Measurements from ENCODE around the gene PPM1N. TPM values are rescaled to one million over a fixed set of nuclear protein-coding genes. Genes with fewer than 3 reads are reported as not detected.

PPM1N gene
- total RNA-seq, 1 donor from 2014 or later: 0.48 TPM

DNA sequence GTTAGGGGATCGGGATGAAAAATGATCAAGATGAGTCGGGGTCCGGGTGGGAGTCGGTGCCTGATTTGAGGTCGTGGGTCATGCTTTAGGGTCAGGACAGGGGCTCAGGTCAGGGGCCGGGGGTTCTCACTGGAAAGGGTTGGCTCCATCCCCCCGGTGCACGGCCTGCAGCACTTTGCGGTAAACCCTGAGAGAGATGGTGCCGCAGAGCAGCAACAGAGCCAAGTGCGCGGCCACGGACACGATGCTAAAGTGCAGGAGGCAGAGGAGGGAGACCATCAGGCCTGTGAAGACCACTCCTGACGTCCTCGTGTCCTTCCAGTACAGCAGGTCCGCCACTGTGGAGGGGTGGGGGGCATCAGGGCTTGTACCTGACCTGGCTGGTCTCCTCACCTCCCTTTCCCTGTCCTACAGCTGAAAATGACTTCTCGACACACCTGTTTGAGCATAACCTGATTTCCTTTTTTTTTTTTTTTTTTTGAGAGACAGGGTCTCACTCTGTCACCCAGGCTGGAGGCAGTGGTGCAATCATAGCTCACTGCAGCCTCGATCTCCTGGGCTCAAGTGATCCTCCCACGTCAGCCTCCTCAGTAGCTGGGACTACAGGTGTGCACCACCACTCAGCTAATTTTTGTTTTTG, 8.9 kb upstream of the PPM1N start:
- DNase-seq (ENCODE audit: extremely low spot score, unreplicated experiment): no peak
- TF ChIP-seq, protein P1, sequence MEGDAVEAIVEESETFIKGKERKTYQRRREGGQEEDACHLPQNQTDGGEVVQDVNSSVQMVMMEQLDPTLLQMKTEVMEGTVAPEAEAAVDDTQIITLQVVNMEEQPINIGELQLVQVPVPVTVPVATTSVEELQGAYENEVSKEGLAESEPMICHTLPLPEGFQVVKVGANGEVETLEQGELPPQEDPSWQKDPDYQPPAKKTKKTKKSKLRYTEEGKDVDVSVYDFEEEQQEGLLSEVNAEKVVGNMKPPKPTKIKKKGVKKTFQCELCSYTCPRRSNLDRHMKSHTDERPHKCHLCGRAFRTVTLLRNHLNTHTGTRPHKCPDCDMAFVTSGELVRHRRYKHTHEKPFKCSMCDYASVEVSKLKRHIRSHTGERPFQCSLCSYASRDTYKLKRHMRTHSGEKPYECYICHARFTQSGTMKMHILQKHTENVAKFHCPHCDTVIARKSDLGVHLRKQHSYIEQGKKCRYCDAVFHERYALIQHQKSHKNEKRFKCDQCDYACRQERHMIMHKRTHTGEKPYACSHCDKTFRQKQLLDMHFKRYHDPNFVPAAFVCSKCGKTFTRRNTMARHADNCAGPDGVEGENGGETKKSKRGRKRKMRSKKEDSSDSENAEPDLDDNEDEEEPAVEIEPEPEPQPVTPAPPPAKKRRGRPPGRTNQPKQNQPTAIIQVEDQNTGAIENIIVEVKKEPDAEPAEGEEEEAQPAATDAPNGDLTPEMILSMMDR (conservative IDR thresholded peaks at IDR 0.05): no peak
- Mint-ChIP-seq H3K27ac (no peak overlapping the region), H3K4me3 (no peak overlapping the region), H3K9me3 (no peaks in the 10 kb centered on the region), H3K36me3 (no peaks in the 10 kb centered on the region), H3K4me1 (ENCODE audit: unreplicated experiment) (peaks cover 15% of the 10 kb centered on the region), H3K27me3 (no peaks in the 10 kb centered on the region)

DNA sequence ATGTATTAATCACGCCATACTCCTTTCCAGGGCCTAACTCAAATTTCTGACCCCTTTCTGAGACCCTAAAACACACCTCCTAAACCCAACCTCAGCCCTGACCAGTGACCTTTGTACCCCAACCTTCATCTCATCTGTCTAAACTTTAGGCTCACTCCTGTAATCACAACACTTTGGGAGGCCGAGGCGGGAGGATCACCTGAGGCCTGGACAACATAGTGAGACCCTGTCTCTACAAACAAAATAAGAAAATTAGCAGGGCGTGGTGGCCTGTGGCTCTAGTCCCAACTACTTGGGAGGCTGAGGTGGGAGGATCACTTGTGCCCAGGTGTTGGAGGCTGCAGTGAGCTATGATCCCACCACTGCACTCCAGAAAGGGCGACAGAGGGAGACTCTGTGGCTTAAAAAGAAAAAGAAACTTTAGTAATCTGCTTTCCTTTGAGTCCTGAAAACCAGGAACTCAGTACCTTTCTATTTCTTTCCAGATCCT, 6.1 kb upstream of the PPM1N start:
- Mint-ChIP-seq H3K9me3 (no peaks in the 10 kb centered on the region), H3K4me1 (ENCODE audit: unreplicated experiment) (peaks cover 18% of the 10 kb centered on the region), H3K27ac (peak overlapping the region; percentile 26), H3K4me3 (peak overlapping the region; percentile 88), H3K36me3 (no peaks in the 10 kb centered on the region), H3K27me3 (peaks cover 17% of the 10 kb centered on the region)
- DNase-seq (ENCODE audit: extremely low spot score, unreplicated experiment): no peak
- TF ChIP-seq, protein P1 (conservative IDR thresholded peaks at IDR 0.05): no peak

DNA sequence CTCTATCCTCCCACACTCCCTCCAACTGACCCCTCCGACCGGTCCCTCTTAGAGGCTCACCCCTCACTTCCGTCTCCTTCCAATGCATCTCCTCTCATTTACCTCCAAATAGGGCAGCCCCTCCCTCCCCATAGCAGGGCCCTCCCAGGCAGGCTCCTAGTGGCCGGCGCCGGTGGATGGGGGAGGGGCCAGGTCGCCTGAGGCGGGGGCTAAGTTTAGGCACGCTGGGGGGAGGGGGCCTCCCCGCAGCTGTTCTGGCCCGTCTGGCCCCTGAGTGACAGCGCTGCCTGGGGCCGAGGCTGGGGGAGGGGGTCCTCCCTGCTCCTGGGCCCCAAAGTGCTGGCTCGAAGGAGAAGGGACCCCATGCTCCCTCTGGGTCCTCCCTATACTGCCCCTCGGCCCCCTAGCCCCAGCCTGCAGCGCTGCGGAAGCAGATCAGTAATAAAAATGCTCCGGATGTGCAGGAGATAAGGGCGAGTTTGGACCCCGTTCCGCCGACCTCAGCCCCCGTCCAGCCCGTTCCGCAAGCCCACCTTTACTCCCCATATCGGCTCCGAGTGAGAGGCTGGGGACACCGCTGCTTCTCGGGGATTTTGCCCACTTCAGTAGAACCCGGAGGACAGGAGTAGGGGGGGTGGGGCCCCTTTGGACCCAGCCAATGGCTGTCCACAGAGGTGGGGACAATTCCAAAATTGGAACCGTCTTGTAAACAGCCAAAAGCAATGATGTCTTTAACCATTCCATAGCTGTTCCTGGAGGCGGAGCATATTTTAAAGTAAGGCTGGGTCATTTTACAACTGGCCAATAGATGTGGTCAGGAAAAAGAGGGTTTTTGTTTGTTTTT, 5.4 kb upstream of the PPM1N start:
- H3K27me3 Mint-ChIP-seq: peaks cover 24% of the 10 kb centered on the region
- peak overlapping the region; percentile 88 for H3K4me3 Mint-ChIP-seq
- H3K36me3 Mint-ChIP-seq: no peaks in the 10 kb centered on the region
- TF ChIP-seq, protein P1 (conservative IDR thresholded peaks at IDR 0.05): no peak
- H3K4me1 Mint-ChIP-seq (ENCODE audit: unreplicated experiment): peaks cover 21% of the 10 kb centered on the region
- H3K9me3 Mint-ChIP-seq: no peaks in the 10 kb centered on the region
- H3K27ac Mint-ChIP-seq: peak overlapping the region; percentile 60
- no peak for DNase-seq (ENCODE audit: extremely low spot score, unreplicated experiment)

DNA sequence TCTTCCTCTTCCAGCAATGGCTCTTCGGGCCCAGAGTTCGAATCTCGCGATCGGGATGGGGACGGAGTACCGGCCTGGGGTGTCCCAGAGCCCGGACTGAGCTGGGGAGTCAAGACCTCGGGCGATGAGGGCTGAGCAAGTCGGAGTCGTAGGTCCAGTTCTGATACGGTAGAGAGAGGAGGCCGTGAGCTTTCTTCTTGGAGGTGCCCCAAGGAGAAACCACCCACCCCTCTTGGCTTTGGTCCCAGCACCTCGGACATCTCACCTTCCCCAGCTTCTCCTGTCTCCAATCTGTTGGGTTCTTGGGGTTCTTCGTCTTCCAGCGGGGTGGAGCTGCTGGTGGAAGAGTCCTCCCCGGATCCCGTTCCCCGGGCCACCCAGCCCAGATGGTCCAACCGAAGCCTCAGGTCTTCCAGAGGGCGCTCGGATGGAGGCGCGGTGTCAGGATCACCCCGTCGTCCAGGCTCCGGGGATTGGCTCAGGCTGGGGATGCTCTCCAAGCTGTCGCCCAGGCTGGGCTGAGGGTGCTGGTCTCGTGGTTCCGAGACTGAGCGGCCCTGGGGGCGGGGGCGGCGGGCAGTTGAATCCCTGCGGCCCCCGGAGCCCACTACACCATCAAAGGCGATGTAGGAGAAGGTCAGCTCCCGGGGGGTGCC, 3.9 kb upstream of the PPM1N start:
- TF ChIP-seq, protein P1 (conservative IDR thresholded peaks at IDR 0.05): no peak
- H3K27me3 Mint-ChIP-seq: peaks cover 34% of the 10 kb centered on the region
- peaks cover 2% of the 10 kb centered on the region for H3K36me3 Mint-ChIP-seq
- H3K4me3 Mint-ChIP-seq: peak overlapping the region; percentile 49
- no peak for DNase-seq (ENCODE audit: extremely low spot score, unreplicated experiment)
- H3K9me3 Mint-ChIP-seq: no peaks in the 10 kb centered on the region
- no peak overlapping the region for H3K27ac Mint-ChIP-seq
- H3K4me1 Mint-ChIP-seq (ENCODE audit: unreplicated experiment): peaks cover 24% of the 10 kb centered on the region

DNA sequence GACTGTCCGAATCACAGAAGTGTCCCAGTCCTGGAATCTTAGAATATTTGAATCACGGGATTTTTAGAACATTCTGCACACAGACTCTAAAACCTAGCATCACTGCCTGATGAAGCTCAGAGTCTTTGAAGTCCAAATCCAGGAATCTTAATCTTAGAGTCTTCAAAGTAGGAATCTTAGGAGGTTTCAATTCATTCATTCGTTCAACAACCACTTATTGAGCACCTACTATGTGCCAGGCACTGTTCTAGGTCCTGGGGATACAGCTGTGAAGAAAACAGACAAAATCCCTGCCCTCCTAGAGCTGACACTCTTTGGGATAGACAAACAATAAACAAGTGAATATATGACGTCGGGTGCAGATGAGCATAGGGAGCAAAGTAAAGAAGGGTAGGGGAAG, 3.1 kb upstream of the PPM1N start:
- TF ChIP-seq, protein P1 (conservative IDR thresholded peaks at IDR 0.05): no peak
- Mint-ChIP-seq H3K36me3 (peaks cover 3% of the 10 kb centered on the region), H3K27me3 (peaks cover 41% of the 10 kb centered on the region), H3K27ac (no peak overlapping the region), H3K4me1 (ENCODE audit: unreplicated experiment) (peaks cover 27% of the 10 kb centered on the region), H3K9me3 (no peaks in the 10 kb centered on the region), H3K4me3 (peak overlapping the region; percentile 82)
- no peak for DNase-seq (ENCODE audit: extremely low spot score, unreplicated experiment)

All from type B pancreatic cell (in vitro differentiated cells).